Muscle layer of colon (tissue), 2 donors: ENCODE data around the gene GINS1.

ENCODE experiments used
- H3K27ac ChIP-seq: one replicate; pipeline ENCODE4 v1.7.0; 2013; ENCODE audit warnings: low read depth, mild to moderate bottlenecking, low read length, moderate library complexity
- H3K27me3 ChIP-seq, 2 donors: one replicate each; pipeline ENCODE4 v1.7.0; 2013; ENCODE audit warnings: low read length in 2 of 2, mild to moderate bottlenecking in 2 of 2; ENCODE audit not compliant: insufficient read depth in 2 of 2, control insufficient read depth in 1 of 2
- H3K36me3 ChIP-seq: one replicate; pipeline ENCODE4 v1.7.0; 2013; ENCODE audit warnings: mild to moderate bottlenecking, low read length; ENCODE audit not compliant: insufficient read depth
- H3K4me1 ChIP-seq: one replicate; pipeline ENCODE4 v1.7.0; 2013; ENCODE audit warnings: mild to moderate bottlenecking, low read length; ENCODE audit not compliant: insufficient read depth
- H3K4me3 ChIP-seq, 2 donors: one replicate each; pipeline ENCODE4 v1.7.0; 2013; ENCODE audit warnings: low read length in 2 of 2, low read depth in 1 of 2, mild to moderate bottlenecking in 1 of 2, moderate library complexity in 1 of 2
- H3K9ac ChIP-seq: one replicate; pipeline ENCODE4 v1.7.0; 2013; ENCODE audit warnings: low read length
- H3K9me3 ChIP-seq: one replicate; pipeline ENCODE4 v1.7.0; 2013; ENCODE audit warnings: mild to moderate bottlenecking, low read length
- donor health status: abdominal sarcoma.
- donor health status: Adenocarcinoma of cecum.

GINS1 gene

GRCh38 chr20:25422032-25422431, 14.6 kb downstream of the GINS1 start:
- Histone ChIP-seq H3K4me3 (no peak overlapping the region), H3K27ac (no peak overlapping the region), H3K36me3 (no peaks in the 10 kb centered on the region), H3K4me1 (no peaks in the 10 kb centered on the region), H3K9ac (no peak overlapping the region), H3K27me3 (no peaks in the 10 kb centered on the region), H3K9me3 (no peaks in the 10 kb centered on the region)

- Histone ChIP-seq H3K9me3 (no peaks in the 10 kb centered on the region), H3K4me1 (no peaks in the 10 kb centered on the region), H3K36me3 (no peaks in the 10 kb centered on the region)
Observed at GRCh38 chr20:25424536-25424935, 17.1 kb downstream of the GINS1 start.

GRCh38 chr20:25437153-25437581, 29.7 kb downstream of the GINS1 start:
- no peaks in the 10 kb centered on the region for H3K9me3 ChIP-seq
- no peak overlapping the region for H3K9ac ChIP-seq
- no peak overlapping the region for H3K4me3 ChIP-seq
- no peaks in the 10 kb centered on the region for H3K36me3 ChIP-seq
- H3K4me1 ChIP-seq, result no peaks in the 10 kb centered on the region
- no peaks in the 10 kb centered on the region for H3K27me3 ChIP-seq
- no peak overlapping the region for H3K27ac ChIP-seq

More at GRCh38 chr20:25424536-25424935, 17.1 kb downstream of the GINS1 start:
- Histone ChIP-seq H3K27me3 (no peaks in the 10 kb centered on the region), H3K9ac (no peak overlapping the region), H3K4me3 (no peak overlapping the region), H3K27ac (no peak overlapping the region)

GRCh38 chr20:25439328-25439727, 31.9 kb downstream of the GINS1 start:
- no peak overlapping the region for H3K27ac ChIP-seq
- no peaks in the 10 kb centered on the region for H3K9me3 ChIP-seq
- no peaks in the 10 kb centered on the region for H3K36me3 ChIP-seq
- no peaks in the 10 kb centered on the region for H3K4me1 ChIP-seq
- no peak overlapping the region for H3K9ac ChIP-seq
- no peaks in the 10 kb centered on the region for H3K27me3 ChIP-seq
- H3K4me3 ChIP-seq, result no peak overlapping the region

- Histone ChIP-seq H3K9ac (no peak overlapping the region), H3K4me1 (no peaks in the 10 kb centered on the region), H3K4me3 (no peak overlapping the region), H3K27me3 (no peaks in the 10 kb centered on the region), H3K9me3 (no peaks in the 10 kb centered on the region), H3K36me3 (no peaks in the 10 kb centered on the region), H3K27ac (no peak overlapping the region)
Observed at GRCh38 chr20:25444556-25444955, 37.1 kb downstream of the GINS1 start.

- no peaks in the 10 kb centered on the region for H3K9me3 ChIP-seq
- no peaks in the 10 kb centered on the region for H3K27me3 ChIP-seq
- no peak overlapping the region for H3K9ac ChIP-seq
- H3K4me3 ChIP-seq, result no peak overlapping the region
- H3K36me3 ChIP-seq, result peaks cover 5% of the 10 kb centered on the region
- H3K4me1 ChIP-seq, result no peaks in the 10 kb centered on the region
- no peak overlapping the region for H3K27ac ChIP-seq
Observed at GRCh38 chr20:25447671-25448070, 40.2 kb downstream of the GINS1 start.

GRCh38 chr20:25452333-25452732, 44.9 kb downstream of the GINS1 start:
- Histone ChIP-seq H3K27ac (no peak overlapping the region), H3K9ac (no peak overlapping the region), H3K36me3 (peaks cover 17% of the 10 kb centered on the region), H3K4me3 (no peak overlapping the region), H3K4me1 (no peaks in the 10 kb centered on the region), H3K27me3 (no peaks in the 10 kb centered on the region), H3K9me3 (no peaks in the 10 kb centered on the region)

GRCh38 chr20:25453035-25453810, 45.8 kb downstream of the GINS1 start:
- Histone ChIP-seq H3K4me1 (no peaks in the 10 kb centered on the region), H3K27me3 (no peaks in the 10 kb centered on the region), H3K4me3 (no peak overlapping the region), H3K9ac (no peak overlapping the region), H3K36me3 (peaks cover 17% of the 10 kb centered on the region), H3K27ac (no peak overlapping the region), H3K9me3 (no peaks in the 10 kb centered on the region)

GRCh38 chr20:25454153-25454900, 46.9 kb downstream of the GINS1 start:
- H3K9me3 ChIP-seq, result no peaks in the 10 kb centered on the region
- H3K4me1 ChIP-seq, result no peaks in the 10 kb centered on the region
- H3K4me3 ChIP-seq, result no peak overlapping the region
- no peak overlapping the region for H3K9ac ChIP-seq
- H3K27me3 ChIP-seq, result no peaks in the 10 kb centered on the region
- H3K36me3 ChIP-seq, result peaks cover 17% of the 10 kb centered on the region
- no peak overlapping the region for H3K27ac ChIP-seq

- H3K4me1 ChIP-seq, result no peaks in the 10 kb centered on the region
- no peaks in the 10 kb centered on the region for H3K9me3 ChIP-seq
- H3K36me3 ChIP-seq, result peaks cover 25% of the 10 kb centered on the region
- no peak overlapping the region for H3K9ac ChIP-seq
- H3K4me3 ChIP-seq, result no peak overlapping the region
- H3K27ac ChIP-seq, result no peak overlapping the region
- H3K27me3 ChIP-seq, result no peaks in the 10 kb centered on the region
Observed at GRCh38 chr20:25457886-25458680, 50.6 kb downstream of the GINS1 start.

- H3K4me3 ChIP-seq, result no peak overlapping the region
- no peaks in the 10 kb centered on the region for H3K4me1 ChIP-seq
- no peaks in the 10 kb centered on the region for H3K27me3 ChIP-seq
- peaks cover 25% of the 10 kb centered on the region for H3K36me3 ChIP-seq
- no peaks in the 10 kb centered on the region for H3K9me3 ChIP-seq
- no peak overlapping the region for H3K9ac ChIP-seq
- no peak overlapping the region for H3K27ac ChIP-seq
Observed at GRCh38 chr20:25459111-25459830, 51.8 kb downstream of the GINS1 start.
